ENCODE results near the gene IL32.

The IL32 gene

GRCh38 chr16:3098459-3099394 lies 33.3 kb downstream of the IL32 start, which contains the start of gene ZSCAN10:
TSS of gene ZSCAN10 (minus strand) at chr16:3099294. CDS start at chr16:3092937, 6,357 bp downstream.
- Histone ChIP-seq H3K27ac (ENCODE audit: extremely low read depth, low read depth, low read length) (no peak within 1 kb of the TSS), H3K4me1 (ENCODE audit: control insufficient read depth, insufficient read depth, low read length) (peaks cover 3% of the 10 kb centered on the region), H3K9me3 (ENCODE audit: control insufficient read depth, insufficient read depth, low read depth, low read length) (no peaks in the 10 kb centered on the region), H3K4me3 (ENCODE audit: low read depth, low read length) (no peak within 1 kb of the TSS), H3K36me3 (ENCODE audit: control insufficient read depth in 2 of 2, insufficient read depth in 1 of 2, low read length in 2 of 2) (no peaks in the 10 kb centered on the region)
- no peak for TF ChIP-seq ZBTB7A (tag by site-specific recombination; IDR thresholded peaks at IDR 0.05; ENCODE audit: low read depth)
- no peak for TF ChIP-seq KLF8 (tag by site-specific recombination; IDR thresholded peaks at IDR 0.05)
- TF ChIP-seq BCL11A (tag by site-specific recombination; IDR thresholded peaks at IDR 0.05; ENCODE audit: low read depth), result no peak
- TF ChIP-seq SCRT2 (tag by site-specific recombination; IDR thresholded peaks at IDR 0.05), result no peak
- TF ChIP-seq ZNF473 (tag by site-specific recombination; IDR thresholded peaks at IDR 0.05), result no peak
- TF ChIP-seq ZSCAN23 (tag by site-specific recombination; IDR thresholded peaks at IDR 0.05), result no peak
- no peak for TF ChIP-seq ZNF416 (tag by site-specific recombination; IDR thresholded peaks at IDR 0.05)
- TF ChIP-seq INSM2 (tag by site-specific recombination; IDR thresholded peaks at IDR 0.05), result no peak
- no peak for TF ChIP-seq ZBTB8A (tag by site-specific recombination; IDR thresholded peaks at IDR 0.05)
- no peak for TF ChIP-seq YY2 (tag by site-specific recombination; IDR thresholded peaks at IDR 0.05)
- TF ChIP-seq SETDB1 (IDR thresholded peaks at IDR 0.05; ENCODE audit: insufficient read length, low read length), result no peak
- no peak for TF ChIP-seq GFI1B (tag by site-specific recombination; IDR thresholded peaks at IDR 0.05)
- TF ChIP-seq ZBTB20 (tag by site-specific recombination; IDR thresholded peaks at IDR 0.05), result no peak
- no peak for TF ChIP-seq ZNF184 (tag by site-specific recombination; IDR thresholded peaks at IDR 0.05)
- no peak for TF ChIP-seq KLF1 (tag by site-specific recombination; IDR thresholded peaks at IDR 0.05)
- no peak for TF ChIP-seq ZFP3 (tag by site-specific recombination; IDR thresholded peaks at IDR 0.05; ENCODE audit: low read depth)
- ChIA-PET POLR2A (interaction anchor here (0.6 to 1.8 kb wide), 6 partner anchors 10 to 88 kb away, joined by 3 to 6 read pairs (median 4); no protein-coding TSS in a partner anchor), CTCF (interaction anchor here (0.5 to 3.8 kb wide), 12 partner anchors 18 to 551 kb away, joined by 3 to 38 read pairs (median 4); partner anchors contain the start of gene ZNF213)

DNA sequence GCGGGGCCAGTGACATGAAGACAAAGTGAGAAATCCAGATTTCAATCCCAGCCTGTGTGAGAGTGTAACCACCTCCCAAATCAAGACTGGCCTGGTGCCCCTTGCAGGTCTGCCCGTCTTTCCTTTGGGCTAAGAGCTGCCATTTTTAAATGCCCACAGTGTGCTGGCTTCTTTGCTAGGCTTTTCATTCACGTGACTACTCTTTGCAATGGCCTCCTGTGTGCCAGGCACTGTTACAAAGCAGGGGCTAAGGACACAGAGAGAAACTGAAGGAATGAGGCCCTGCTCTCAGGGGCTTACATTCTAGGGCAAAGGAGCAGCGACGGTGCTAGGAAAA lies 33.9 kb downstream of the IL32 start:
- ChIA-PET CTCF (interaction anchor here (0.6 to 3.6 kb wide), 4 partner anchors 30 to 68 kb away, joined by 3 to 16 read pairs (median 4); no protein-coding TSS in a partner anchor), POLR2A (interaction anchor here (1.3 to 1.8 kb wide), 2 partner anchors 40 to 51 kb away, joined by 4 to 5 read pairs; no protein-coding TSS in a partner anchor)
- Histone ChIP-seq H3K36me3 (ENCODE audit: control insufficient read depth in 2 of 2, insufficient read depth in 1 of 2, low read length in 2 of 2) (no peaks in the 10 kb centered on the region), H3K9me3 (ENCODE audit: control insufficient read depth, insufficient read depth, low read depth, low read length) (no peaks in the 10 kb centered on the region), H3K4me1 (ENCODE audit: control insufficient read depth, insufficient read depth, low read length) (peaks cover 3% of the 10 kb centered on the region), H3K4me3 (ENCODE audit: low read depth, low read length) (no peak overlapping the region), H3K27ac (ENCODE audit: extremely low read depth, low read depth, low read length) (no peak overlapping the region)
- no peak for TF ChIP-seq ZNF366 (tag by site-specific recombination; conservative IDR thresholded peaks at IDR 0.05)
- TF ChIP-seq ZBTB7A (tag by site-specific recombination; IDR thresholded peaks at IDR 0.05; ENCODE audit: low read depth), result no peak
- TF ChIP-seq ZNF624 (tag by site-specific recombination; IDR thresholded peaks at IDR 0.05), result no peak
- no peak for TF ChIP-seq ZNF585B (tag by site-specific recombination; IDR thresholded peaks at IDR 0.05)
- TF ChIP-seq, protein P1, sequence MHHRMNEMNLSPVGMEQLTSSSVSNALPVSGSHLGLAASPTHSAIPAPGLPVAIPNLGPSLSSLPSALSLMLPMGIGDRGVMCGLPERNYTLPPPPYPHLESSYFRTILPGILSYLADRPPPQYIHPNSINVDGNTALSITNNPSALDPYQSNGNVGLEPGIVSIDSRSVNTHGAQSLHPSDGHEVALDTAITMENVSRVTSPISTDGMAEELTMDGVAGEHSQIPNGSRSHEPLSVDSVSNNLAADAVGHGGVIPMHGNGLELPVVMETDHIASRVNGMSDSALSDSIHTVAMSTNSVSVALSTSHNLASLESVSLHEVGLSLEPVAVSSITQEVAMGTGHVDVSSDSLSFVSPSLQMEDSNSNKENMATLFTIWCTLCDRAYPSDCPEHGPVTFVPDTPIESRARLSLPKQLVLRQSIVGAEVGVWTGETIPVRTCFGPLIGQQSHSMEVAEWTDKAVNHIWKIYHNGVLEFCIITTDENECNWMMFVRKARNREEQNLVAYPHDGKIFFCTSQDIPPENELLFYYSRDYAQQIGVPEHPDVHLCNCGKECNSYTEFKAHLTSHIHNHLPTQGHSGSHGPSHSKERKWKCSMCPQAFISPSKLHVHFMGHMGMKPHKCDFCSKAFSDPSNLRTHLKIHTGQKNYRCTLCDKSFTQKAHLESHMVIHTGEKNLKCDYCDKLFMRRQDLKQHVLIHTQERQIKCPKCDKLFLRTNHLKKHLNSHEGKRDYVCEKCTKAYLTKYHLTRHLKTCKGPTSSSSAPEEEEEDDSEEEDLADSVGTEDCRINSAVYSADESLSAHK (tag by site-specific recombination; IDR thresholded peaks at IDR 0.05), result no peak
- no peak for TF ChIP-seq ZNF843 (tag by site-specific recombination; IDR thresholded peaks at IDR 0.05)
- TF ChIP-seq MYNN (tag by site-specific recombination; IDR thresholded peaks at IDR 0.05; ENCODE audit: borderline replicate concordance), result no peak
- TF ChIP-seq GLIS1 (tag by site-specific recombination; IDR thresholded peaks at IDR 0.05), result no peak
- no peak for TF ChIP-seq ZNF677 (tag by site-specific recombination; IDR thresholded peaks at IDR 0.05)
- TF ChIP-seq ZBTB20 (tag by site-specific recombination; IDR thresholded peaks at IDR 0.05), result no peak
- no peak for TF ChIP-seq ZNF341 (tag by site-specific recombination; IDR thresholded peaks at IDR 0.05; ENCODE audit: low read depth)
- TF ChIP-seq ZNF394 (tag by site-specific recombination; IDR thresholded peaks at IDR 0.05; ENCODE audit: borderline replicate concordance), result no peak
- TF ChIP-seq EGR2 (tag by site-specific recombination; IDR thresholded peaks at IDR 0.05; ENCODE audit: low read depth), result no peak
- TF ChIP-seq ZNF16 (tag by site-specific recombination; IDR thresholded peaks at IDR 0.05; ENCODE audit: low read depth), result no peak
- TF ChIP-seq ZBTB17 (tag by site-specific recombination; IDR thresholded peaks at IDR 0.05), result no peak
- TF ChIP-seq AEBP2 (tag by site-specific recombination; IDR thresholded peaks at IDR 0.05; ENCODE audit: borderline replicate concordance), result no peak
- TF ChIP-seq ZNF548 (tag by site-specific recombination; IDR thresholded peaks at IDR 0.05), result no peak

Data from HEK293 (cell line).